Heart left ventricle (tissue), 16 donors: ENCODE data around the gene CLEC1B. TPM values are rescaled to one million over a fixed set of nuclear protein-coding genes. Genes with fewer than 3 reads are reported as not detected.

ENCODE experiments used
- ATAC-seq, 4 donors: fragments of 200-7000 bp; cut with Tn5 transposase; one replicate each; pipeline ENCODE4 v1.9.1; 2020 to 2022; ENCODE audit warnings: moderate library complexity in 4 of 4, mild to moderate bottlenecking in 3 of 4, moderate number of reproducible peaks in 1 of 4
- DNase-seq, 5 donors: peaks; one replicate each; pipeline ENCODE4 v3.0.0-alpha.2; 2020
- H3K27ac ChIP-seq, 12 donors: fragments of 200-600 bp; sonication (generic) in 4 of 12; one replicate each; pipeline versions ENCODE4 v1.5.0 to v1.8.0; 2016 to 2022; ENCODE audit warnings: mild to moderate bottlenecking in 2 of 12
- H3K27me3 ChIP-seq, 9 donors: fragments of 200-600 bp; sonication (generic) in 2 of 9; one replicate each; pipeline versions ENCODE4 v1.5.1 to v1.8.0; 2016 to 2022; ENCODE audit warnings: mild to moderate bottlenecking in 3 of 9
- H3K36me3 ChIP-seq, 9 donors: fragments of 200-600 bp; sonication (generic) in 2 of 9; one replicate each; pipeline versions ENCODE4 v1.5.0 to v1.8.0; 2018 to 2022; ENCODE audit warnings: mild to moderate bottlenecking in 2 of 9
- H3K4me1 ChIP-seq, 12 donors: fragments of 200-600 bp; sonication (generic) in 4 of 12; one replicate each; pipeline versions ENCODE4 v1.5.0 to v1.8.0; 2016 to 2022; ENCODE audit warnings: mild to moderate bottlenecking in 3 of 12
- H3K4me3 ChIP-seq, 12 donors: fragments of 200-600 bp; sonication (generic) in 4 of 12; one replicate each; pipeline versions ENCODE4 v1.5.0 to v1.8.0; 2017 to 2022; ENCODE audit warnings: mild to moderate bottlenecking in 9 of 12, moderate library complexity in 4 of 12
- H3K9me3 ChIP-seq, 12 donors: fragments of 200-600 bp; sonication (generic) in 4 of 12; one replicate each; pipeline versions ENCODE4 v1.5.0 to v1.8.0; 2016 to 2022; ENCODE audit warnings: mild to moderate bottlenecking in 1 of 12
- POLR2A ChIP-seq, 2 donors: fragments of 450-650 bp; IDR thresholded peaks; one replicate each; pipeline ENCODE4 v1.6.1; 2017; ENCODE audit warnings: antibody characterized with exemption in 2 of 2, mild to moderate bottlenecking in 2 of 2, moderate library complexity in 2 of 2
- WGBS, 4 donors: extraction: QIAGEN DNeasy Blood & Tissue Kit in 2 of 4; methylation state at CpG; one replicate each; pipeline versions ENCODE4 v1.1.5 to v1.1.7; 2013 to 2018; 5-methylcytosine and 5-hydroxymethylcytosine counted together
- intact Hi-C, 10 donors: fragments of 100-400 bp; cut with DNase I; formaldehyde crosslinking; loops; one replicate each; pipeline versions ENCODE4 v1.11.1 to v1.14.2; 2022
- long read RNA-seq, 3 donors: library from polyadenylated mRNA; unstranded; transcript quantifications; one replicate each; pipeline ENCODE4 v2.0.0, GENCODE V29; 2020 to 2021
- polyA plus RNA-seq, 2 donors: library from polyadenylated mRNA; stranded (reverse); fragments of 200-250 nt; gene quantifications; one replicate each; pipeline ENCODE4 v1.2.3, GENCODE V29; 2013
- total RNA-seq, 9 donors: library from RNA; depleted of rRNA in 2 of 9; stranded (reverse); fragments of >200 nt in 2 of 9; fragmentation: NEBNext Ultra II Directional in 3 of 9; extraction: Animal tissue kit (Norgen Biotek cat#: 25700) in 3 of 9; gene quantifications; one replicate each; pipeline versions ENCODE4 v1.1.0 to v1.2.4, GENCODE V29; 2016 to 2023
- TF ChIP-seq, protein P1 (sequence below), 12 donors: fragments of 200-600 bp; sonication (generic) in 4 of 12; IDR thresholded peaks; one replicate each; pipeline versions ENCODE4 v1.5.0 to v1.8.0; 2018 to 2022; ENCODE audit warnings: antibody characterized with exemption in 12 of 12, mild to moderate bottlenecking in 5 of 12
- donor health status: ischemic (EF 13 %, LVEDD 7.1; RV severe dilation, severe dysfunction).
- donor health status: healthy with polysubstance abuse.
- donor health status: DM: no; HTN: yes; CAD: no.
- donor health status: DM: no; HTN: no; CAD: no.
- donor health status: ischemic (EF 25% LVEDD 6.9; RV normal size, moderate dysfunction).
- donor health status: ischemic (EF 25% LVEDD 5.7; RV mildly dilated, moderate dysfunction).
- donor health status: healthy.
- donor health status: DM: yes; HTN: yes; CAD: no.
- donor health status: ischemic (EF 35%, LVEDD 5.7; RV mildly dilated, moderate dysfunction).
- donor health status: nonischemic (EF 11% LVEDD 7.7; RV severe dilation, severe dysfunction).
- donor health status: DM: yes; HTN: yes; CAD: no.
- donor health status: PGD.
- donor health status: ischemic (EF 29% LVEDD 5.4; RV normal size, mild dysfunction).
- donor health status: nonischemic (EF 23%, LVEDD 6.1; RV moderate dilation, normal function).

The CLEC1B gene
- not detected for total RNA-seq
- not detected for polyA plus RNA-seq
- long read RNA-seq, donor 1: 0 reads
- long read RNA-seq, donor 2: 0 reads
- long read RNA-seq, donor 3: 0 reads

DNA sequence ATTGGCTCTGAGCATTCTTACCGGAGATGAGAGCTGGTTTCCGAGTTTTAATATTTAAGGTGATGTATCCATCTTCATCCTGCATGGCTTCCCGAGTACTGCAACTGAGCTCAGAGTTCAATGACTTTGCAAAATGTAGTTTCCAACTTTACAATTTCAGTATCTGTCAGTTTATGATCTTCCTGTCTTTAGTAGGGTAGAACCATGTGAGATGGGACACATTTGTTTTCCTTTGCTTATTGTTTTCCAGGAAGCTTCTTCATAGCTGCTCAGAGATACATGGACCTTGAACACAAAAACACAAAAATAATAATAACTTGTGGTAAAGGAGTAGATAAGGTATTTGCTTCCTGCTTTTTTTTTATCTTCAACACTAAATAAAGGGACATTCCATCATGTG is at the start of gene CLEC1B:
TSS of gene CLEC1B (minus strand) at position 106 of the 400 bp plus-strand sequence. CDS start at position 85, 21 bp downstream.
- no peak for TF ChIP-seq POLR2A (IDR thresholded peaks at IDR 0.05)
- TF ChIP-seq, protein P1, sequence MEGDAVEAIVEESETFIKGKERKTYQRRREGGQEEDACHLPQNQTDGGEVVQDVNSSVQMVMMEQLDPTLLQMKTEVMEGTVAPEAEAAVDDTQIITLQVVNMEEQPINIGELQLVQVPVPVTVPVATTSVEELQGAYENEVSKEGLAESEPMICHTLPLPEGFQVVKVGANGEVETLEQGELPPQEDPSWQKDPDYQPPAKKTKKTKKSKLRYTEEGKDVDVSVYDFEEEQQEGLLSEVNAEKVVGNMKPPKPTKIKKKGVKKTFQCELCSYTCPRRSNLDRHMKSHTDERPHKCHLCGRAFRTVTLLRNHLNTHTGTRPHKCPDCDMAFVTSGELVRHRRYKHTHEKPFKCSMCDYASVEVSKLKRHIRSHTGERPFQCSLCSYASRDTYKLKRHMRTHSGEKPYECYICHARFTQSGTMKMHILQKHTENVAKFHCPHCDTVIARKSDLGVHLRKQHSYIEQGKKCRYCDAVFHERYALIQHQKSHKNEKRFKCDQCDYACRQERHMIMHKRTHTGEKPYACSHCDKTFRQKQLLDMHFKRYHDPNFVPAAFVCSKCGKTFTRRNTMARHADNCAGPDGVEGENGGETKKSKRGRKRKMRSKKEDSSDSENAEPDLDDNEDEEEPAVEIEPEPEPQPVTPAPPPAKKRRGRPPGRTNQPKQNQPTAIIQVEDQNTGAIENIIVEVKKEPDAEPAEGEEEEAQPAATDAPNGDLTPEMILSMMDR (IDR thresholded peaks at IDR 0.05): no peak
- WGBS, 4 donors: 87 to 92% (median 89%) methylated on average over 3 of the region's 3 CpGs

DNA sequence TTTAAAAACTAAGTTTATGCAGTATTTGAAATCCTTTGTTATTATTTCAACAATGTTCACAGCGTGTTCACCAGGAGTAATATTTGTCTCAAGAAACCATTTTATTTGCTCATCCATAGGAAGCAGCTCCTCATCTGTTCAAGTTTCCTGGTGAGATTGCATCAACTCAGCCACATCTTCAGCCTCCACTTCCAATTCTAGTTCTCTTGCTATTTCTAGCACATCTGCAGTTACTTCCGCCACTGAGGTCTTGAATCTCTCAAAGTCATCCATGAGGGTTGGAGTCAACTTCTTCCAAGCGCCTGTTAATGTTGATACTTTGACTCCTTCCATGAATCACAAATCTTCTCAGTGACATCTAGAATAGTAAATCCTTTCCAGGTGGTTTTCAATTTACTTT is 49.6 kb upstream of the CLEC1B start:
- no peak overlapping the region for H3K27ac ChIP-seq
- no peaks in the 10 kb centered on the region for H3K36me3 ChIP-seq
- DNase-seq: no peak
- no peak for TF ChIP-seq POLR2A (IDR thresholded peaks at IDR 0.05)
- TF ChIP-seq, protein P1 (IDR thresholded peaks at IDR 0.05): no peak
- H3K4me3 ChIP-seq: no peak overlapping the region
- H3K9me3 ChIP-seq: peaks cover 0 to 14% (median 2%) of the 10 kb centered on the region in 12 donors
- no peaks in the 10 kb centered on the region for H3K27me3 ChIP-seq
- 70 to 90% (median 79%) methylated on average over 3 of the region's 3 CpGs for WGBS, 4 donors
- H3K4me1 ChIP-seq: no peaks in the 10 kb centered on the region
- intact Hi-C loops: no loop called here
- no peak for ATAC-seq

More for the DNA sequence above, at the start of gene CLEC1B:
- H3K4me1 ChIP-seq: no peaks in the 10 kb centered on the region
- no peaks in the 10 kb centered on the region for H3K36me3 ChIP-seq
- H3K9me3 ChIP-seq: no peaks in the 10 kb centered on the region
- no peak within 1 kb of the TSS for H3K27ac ChIP-seq
- H3K27me3 ChIP-seq: peaks cover 0 to 2% (median 0%) of the 10 kb centered on the region in 9 donors
- DNase-seq (no peak), ATAC-seq (no peak)
- no peak within 1 kb of the TSS for H3K4me3 ChIP-seq
- intact Hi-C loops: no loop called here

DNA sequence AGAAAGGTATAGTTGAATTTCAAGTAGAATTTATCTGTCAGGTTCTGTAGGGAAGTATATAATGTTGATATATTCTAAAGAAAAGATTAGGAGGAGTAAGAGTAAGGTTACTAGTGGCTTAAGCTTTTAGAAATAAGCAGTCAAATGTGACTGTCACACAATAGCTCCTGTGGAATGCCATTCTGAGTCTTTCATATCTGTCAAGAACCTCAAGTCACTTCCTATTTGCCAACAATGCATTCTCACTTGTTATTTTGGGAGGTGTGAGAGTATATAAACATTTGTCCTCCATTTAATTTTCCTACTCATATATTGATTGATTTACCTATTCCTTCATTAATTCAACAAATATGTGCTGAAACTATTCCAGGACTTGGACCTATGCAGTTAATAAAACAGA is 43.2 kb upstream of the CLEC1B start:
- DNase-seq (no peak), ATAC-seq (no peak)
- Histone ChIP-seq H3K27ac (no peak overlapping the region), H3K4me3 (no peak overlapping the region), H3K36me3 (no peaks in the 10 kb centered on the region), H3K27me3 (no peaks in the 10 kb centered on the region), H3K9me3 (no peaks in the 10 kb centered on the region), H3K4me1 (no peaks in the 10 kb centered on the region)
- intact Hi-C loops: no loop called here
- TF ChIP-seq, protein P1 (IDR thresholded peaks at IDR 0.05): no peak
- TF ChIP-seq POLR2A (IDR thresholded peaks at IDR 0.05): no peak

DNA sequence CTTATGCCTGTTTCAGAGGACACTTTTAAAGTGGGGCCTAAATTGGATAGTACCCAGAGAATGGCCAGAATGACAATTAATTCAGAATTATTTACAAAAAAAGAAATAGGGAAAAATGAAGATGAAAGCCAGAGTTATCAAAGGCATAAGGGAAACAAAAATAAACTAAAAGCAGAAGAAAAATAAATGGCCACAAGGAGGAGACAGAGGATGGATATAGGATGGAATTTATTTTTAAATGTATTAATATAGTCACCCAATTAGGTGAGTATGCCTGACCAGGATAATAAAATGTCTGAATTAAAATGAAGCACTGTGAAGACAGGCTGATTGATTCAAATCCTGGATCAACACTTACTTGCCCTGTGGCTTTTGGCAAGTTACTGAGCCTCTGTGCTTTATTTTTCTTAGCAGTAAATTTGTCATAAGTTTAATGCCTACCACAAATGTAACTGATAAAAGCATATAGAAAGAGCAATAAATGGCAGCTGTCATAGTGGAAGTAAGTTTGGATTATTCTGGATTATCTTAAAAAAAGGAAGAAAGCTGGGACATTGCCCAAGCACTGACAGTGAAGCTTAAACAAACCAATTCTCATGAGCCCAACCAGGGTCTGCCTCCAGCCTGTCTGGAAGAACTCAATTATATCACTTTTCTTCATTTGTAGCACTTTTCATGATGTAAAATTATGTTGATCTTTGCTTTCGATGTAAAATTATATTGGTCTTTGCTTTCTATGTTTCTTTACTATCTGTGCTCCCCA is 35.0 kb upstream of the CLEC1B start:
- ATAC-seq: no peak
- Histone ChIP-seq H3K27ac (peak overlapping the region in 1 of 12 donors; percentile 46), H3K4me1 (peaks cover 0 to 5% (median 0%) of the 10 kb centered on the region in 12 donors), H3K4me3 (no peak overlapping the region), H3K36me3 (no peaks in the 10 kb centered on the region), H3K9me3 (no peaks in the 10 kb centered on the region), H3K27me3 (no peaks in the 10 kb centered on the region)
- no peak for TF ChIP-seq POLR2A (IDR thresholded peaks at IDR 0.05)
- TF ChIP-seq, protein P1 (IDR thresholded peaks at IDR 0.05): peak in 11 of 12 donors; percentile 40 to 77 (median 59)
- no peak for DNase-seq
- 71 to 78% (median 75%) methylated on average over 1 of the region's 1 CpG for WGBS, 4 donors
- intact Hi-C loops: loop anchor here (1.0 to 5.0 kb wide), 7 partner anchors 65 to 158 kb away; partner anchors contain the start of gene CLEC1A (in 1 of the 10)
